GM19193 (cell line): ENCODE measurements around the gene ADGRG7.

Experiments
- POLR2A ChIP-seq: IDR thresholded peaks from 4 replicates; pipeline ENCODE4 v1.6.1; 2011; ENCODE audit not compliant: insufficient read depth, insufficient read length; ENCODE audit errors: extremely low read depth

The ADGRG7 gene

GRCh38 chr3:100740207-100740606 is 130.8 kb downstream of the ADGRG7 start:
- TF ChIP-seq POLR2A = no peak

- no peak for TF ChIP-seq POLR2A
Measured at GRCh38 chr3:100743535-100743934, 134.1 kb downstream of the ADGRG7 start.

DNA sequence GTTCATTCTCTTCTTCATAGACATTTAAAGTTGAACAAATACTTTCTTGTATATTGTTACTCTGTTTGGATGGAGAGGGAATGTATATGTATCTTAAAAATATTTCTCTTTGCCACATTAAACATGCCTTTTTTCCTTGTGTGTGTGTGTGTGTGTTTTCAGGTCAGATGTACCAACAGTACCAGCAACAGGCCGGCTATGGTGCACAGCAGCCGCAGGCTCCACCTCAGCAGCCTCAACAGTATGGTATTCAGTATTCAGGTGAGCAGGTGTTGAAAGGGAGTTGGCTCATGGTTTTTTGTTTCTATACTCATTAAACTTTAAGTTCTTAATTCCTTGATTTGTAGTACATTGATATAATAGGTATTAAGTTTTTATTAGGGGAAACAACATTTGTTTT is 135.3 kb downstream of the ADGRG7 start:
- TF ChIP-seq POLR2A = no peak
